ENCODE measurements around the gene GLUD2. TPM values are rescaled to one million over a fixed set of nuclear protein-coding genes. Genes with fewer than 3 reads are reported as not detected.

GLUD2 gene
- total RNA-seq, 1 experiment from 2014 or later: 0.22 TPM

DNA sequence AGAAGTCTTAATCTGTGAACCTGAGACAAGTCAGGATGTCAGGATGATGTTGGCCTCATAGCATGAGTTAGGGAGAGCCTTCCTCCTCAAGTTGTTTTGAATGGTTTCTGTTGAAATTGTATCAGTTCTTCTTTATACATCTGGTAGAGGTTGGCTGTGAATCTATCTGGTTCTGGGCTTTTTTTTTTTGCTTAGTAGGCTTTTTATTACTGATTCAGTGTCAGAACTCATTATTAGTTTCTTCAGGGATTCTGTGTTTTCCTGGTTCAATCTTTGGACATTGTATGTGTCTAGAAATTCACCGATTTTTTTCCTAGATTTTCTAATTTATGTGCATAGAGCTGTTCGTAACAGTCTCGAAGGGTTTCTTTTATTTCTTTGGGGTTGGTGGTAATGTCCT lies 14.9 kb downstream of the GLUD2 start:
- CTCF ChIA-PET: no interaction called here
- H3K4me3 ChIP-seq (replicated peaks in 1 of 2; ENCODE audit: low read depth in 1 of 2, low read length in 2 of 2): no peak overlapping the region
- no peaks in the 10 kb centered on the region for H4K20me1 ChIP-seq (ENCODE audit: insufficient read depth)
- no peaks in the 10 kb centered on the region for H3K79me2 ChIP-seq (ENCODE audit: insufficient read depth, low read length)
- no peaks in the 10 kb centered on the region for H3K9me2 ChIP-seq (ENCODE audit: insufficient read depth)
- H3K9ac ChIP-seq (ENCODE audit: low read length): no peak overlapping the region
- H3K9me3 ChIP-seq (ENCODE audit: control insufficient read depth in 1 of 2, insufficient read depth in 1 of 2, low read depth in 1 of 2, low read length in 2 of 2): no peaks in the 10 kb centered on the region
- no peak overlapping the region for H2AFZ ChIP-seq (ENCODE audit: low read depth, low read length, poor library complexity, severe bottlenecking)
- POLR2A ChIA-PET: no interaction called here
- no peak for ATAC-seq
- no peak overlapping the region for H3K27ac ChIP-seq (ENCODE audit: low read depth, low read length)
- TF ChIP-seq SP1 (IDR thresholded peaks at IDR 0.05; ENCODE audit: low read depth) (no peak), FOSL1 (IDR thresholded peaks at IDR 0.05; ENCODE audit: low read depth) (no peak), RAD21 (IDR thresholded peaks at IDR 0.05; ENCODE audit: low read depth) (no peak), CEBPB (IDR thresholded peaks at IDR 0.05; ENCODE audit: low read depth) (no peak), EGR1 (IDR thresholded peaks at IDR 0.05; ENCODE audit: low read depth) (no peak), YY1 (IDR thresholded peaks at IDR 0.05; ENCODE audit: extremely low read depth, insufficient replicate concordance, low read depth, low read length) (no peak), TCF7L2 (IDR thresholded peaks at IDR 0.05; ENCODE audit: borderline replicate concordance, extremely low read depth, insufficient read depth, insufficient read length) (no peak)
- TF ChIP-seq, protein P1, sequence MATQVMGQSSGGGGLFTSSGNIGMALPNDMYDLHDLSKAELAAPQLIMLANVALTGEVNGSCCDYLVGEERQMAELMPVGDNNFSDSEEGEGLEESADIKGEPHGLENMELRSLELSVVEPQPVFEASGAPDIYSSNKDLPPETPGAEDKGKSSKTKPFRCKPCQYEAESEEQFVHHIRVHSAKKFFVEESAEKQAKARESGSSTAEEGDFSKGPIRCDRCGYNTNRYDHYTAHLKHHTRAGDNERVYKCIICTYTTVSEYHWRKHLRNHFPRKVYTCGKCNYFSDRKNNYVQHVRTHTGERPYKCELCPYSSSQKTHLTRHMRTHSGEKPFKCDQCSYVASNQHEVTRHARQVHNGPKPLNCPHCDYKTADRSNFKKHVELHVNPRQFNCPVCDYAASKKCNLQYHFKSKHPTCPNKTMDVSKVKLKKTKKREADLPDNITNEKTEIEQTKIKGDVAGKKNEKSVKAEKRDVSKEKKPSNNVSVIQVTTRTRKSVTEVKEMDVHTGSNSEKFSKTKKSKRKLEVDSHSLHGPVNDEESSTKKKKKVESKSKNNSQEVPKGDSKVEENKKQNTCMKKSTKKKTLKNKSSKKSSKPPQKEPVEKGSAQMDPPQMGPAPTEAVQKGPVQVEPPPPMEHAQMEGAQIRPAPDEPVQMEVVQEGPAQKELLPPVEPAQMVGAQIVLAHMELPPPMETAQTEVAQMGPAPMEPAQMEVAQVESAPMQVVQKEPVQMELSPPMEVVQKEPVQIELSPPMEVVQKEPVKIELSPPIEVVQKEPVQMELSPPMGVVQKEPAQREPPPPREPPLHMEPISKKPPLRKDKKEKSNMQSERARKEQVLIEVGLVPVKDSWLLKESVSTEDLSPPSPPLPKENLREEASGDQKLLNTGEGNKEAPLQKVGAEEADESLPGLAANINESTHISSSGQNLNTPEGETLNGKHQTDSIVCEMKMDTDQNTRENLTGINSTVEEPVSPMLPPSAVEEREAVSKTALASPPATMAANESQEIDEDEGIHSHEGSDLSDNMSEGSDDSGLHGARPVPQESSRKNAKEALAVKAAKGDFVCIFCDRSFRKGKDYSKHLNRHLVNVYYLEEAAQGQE (IDR thresholded peaks at IDR 0.05; ENCODE audit: low read depth): no peak
- TF ChIP-seq, protein P2, sequence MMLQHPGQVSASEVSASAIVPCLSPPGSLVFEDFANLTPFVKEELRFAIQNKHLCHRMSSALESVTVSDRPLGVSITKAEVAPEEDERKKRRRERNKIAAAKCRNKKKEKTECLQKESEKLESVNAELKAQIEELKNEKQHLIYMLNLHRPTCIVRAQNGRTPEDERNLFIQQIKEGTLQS (IDR thresholded peaks at IDR 0.05): no peak
- TF ChIP-seq, protein P3, sequence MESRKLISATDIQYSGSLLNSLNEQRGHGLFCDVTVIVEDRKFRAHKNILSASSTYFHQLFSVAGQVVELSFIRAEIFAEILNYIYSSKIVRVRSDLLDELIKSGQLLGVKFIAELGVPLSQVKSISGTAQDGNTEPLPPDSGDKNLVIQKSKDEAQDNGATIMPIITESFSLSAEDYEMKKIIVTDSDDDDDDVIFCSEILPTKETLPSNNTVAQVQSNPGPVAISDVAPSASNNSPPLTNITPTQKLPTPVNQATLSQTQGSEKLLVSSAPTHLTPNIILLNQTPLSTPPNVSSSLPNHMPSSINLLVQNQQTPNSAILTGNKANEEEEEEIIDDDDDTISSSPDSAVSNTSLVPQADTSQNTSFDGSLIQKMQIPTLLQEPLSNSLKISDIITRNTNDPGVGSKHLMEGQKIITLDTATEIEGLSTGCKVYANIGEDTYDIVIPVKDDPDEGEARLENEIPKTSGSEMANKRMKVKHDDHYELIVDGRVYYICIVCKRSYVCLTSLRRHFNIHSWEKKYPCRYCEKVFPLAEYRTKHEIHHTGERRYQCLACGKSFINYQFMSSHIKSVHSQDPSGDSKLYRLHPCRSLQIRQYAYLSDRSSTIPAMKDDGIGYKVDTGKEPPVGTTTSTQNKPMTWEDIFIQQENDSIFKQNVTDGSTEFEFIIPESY (IDR thresholded peaks at IDR 0.05; ENCODE audit: extremely low read depth, insufficient replicate concordance, low read length): no peak
- DNase-seq (ENCODE audit: low read depth, low spot score): no peak
- intact Hi-C loops (cut with micrococcal nuclease): no loop called here
- no peaks in the 10 kb centered on the region for H3K36me3 ChIP-seq (ENCODE audit: control insufficient read depth in 1 of 2, insufficient read depth in 2 of 2, low read length in 2 of 2)
- RAD21 ChIA-PET (ENCODE audit: low non-redundant PET in 1 of 2, low total read pairs in 2 of 2, uncharacterized antibody in 2 of 2, unreplicated experiment in 2 of 2): no interaction called here
- H3K27me3 ChIP-seq (ENCODE audit: insufficient read depth, low read length): no peaks in the 10 kb centered on the region
- no TSS peak for BruUV-seq (replicated peaks)
- H3K4me2 ChIP-seq (ENCODE audit: low read length): no peak overlapping the region
- no peaks in the 10 kb centered on the region for H3K4me1 ChIP-seq (ENCODE audit: control insufficient read depth in 1 of 2, insufficient read depth in 2 of 2, low read length in 2 of 2)
